Parathyroid adenoma (tissue), 2 donors: ENCODE measurements around the gene TAF10.

Source experiments
- H2AFZ ChIP-seq: fragments of 300-600 bp; sonication (generic); one replicate; pipeline ENCODE4 v1.7.0; 2017; ENCODE audit warnings: antibody characterized with exemption, mild to moderate bottlenecking
- H3K27ac ChIP-seq: fragments of 300-600 bp; sonication (generic); one replicate; pipeline ENCODE4 v1.7.0; 2017
- H3K27me3 ChIP-seq: fragments of 300-600 bp; sonication (generic); one replicate; pipeline ENCODE4 v1.7.0; 2017; ENCODE audit warnings: low read length; ENCODE audit not compliant: control insufficient read depth, insufficient read depth
- H3K36me3 ChIP-seq: fragments of 300-600 bp; sonication (generic); one replicate; pipeline ENCODE4 v1.7.0; 2017; ENCODE audit warnings: low read length; ENCODE audit not compliant: control insufficient read depth, insufficient read depth
- H3K4me1 ChIP-seq: fragments of 300-600 bp; sonication (generic); one replicate; pipeline ENCODE4 v1.7.0; 2017; ENCODE audit warnings: control low read depth
- H3K4me2 ChIP-seq: fragments of 300-600 bp; sonication (generic); one replicate; pipeline ENCODE4 v1.7.0; 2017; ENCODE audit warnings: low read length
- H3K4me3 ChIP-seq: fragments of 300-600 bp; sonication (generic); one replicate; pipeline ENCODE4 v1.7.0; 2017; ENCODE audit warnings: low read depth, low read length
- H3K79me2 ChIP-seq: fragments of 300-600 bp; sonication (generic); one replicate; pipeline ENCODE4 v1.7.0; 2017; ENCODE audit warnings: control low read depth
- H3K9ac ChIP-seq: fragments of 300-600 bp; sonication (generic); one replicate; pipeline ENCODE4 v1.7.0; 2017; ENCODE audit warnings: mild to moderate bottlenecking
- H3K9me3 ChIP-seq: fragments of 300-600 bp; sonication (generic); one replicate; pipeline ENCODE4 v1.7.0; 2017; ENCODE audit warnings: low read length; ENCODE audit not compliant: control insufficient read depth
- CTCF ChIP-seq: fragments of 300-600 bp; sonication (generic); IDR thresholded peaks from one replicate; pipeline ENCODE4 v1.7.0; 2017; ENCODE audit warnings: antibody characterized with exemption, mild to moderate bottlenecking
- donor health status: primary hyperparathyroidism.

Gene TAF10

GRCh38 chr11:6615046-6615445 is 3.0 kb upstream of the TAF10 start:
- no peak overlapping the region for H3K4me2 ChIP-seq
- H3K9ac ChIP-seq, result no peak overlapping the region
- H3K9me3 ChIP-seq, result no peaks in the 10 kb centered on the region
- H3K27me3 ChIP-seq, result no peaks in the 10 kb centered on the region
- H3K27ac ChIP-seq, result no peak overlapping the region
- H3K79me2 ChIP-seq, result no peaks in the 10 kb centered on the region
- no peak overlapping the region for H2AFZ ChIP-seq
- H3K4me1 ChIP-seq, result peaks cover 7% of the 10 kb centered on the region
- H3K36me3 ChIP-seq, result no peaks in the 10 kb centered on the region
- TF ChIP-seq CTCF, result no peak
- H3K4me3 ChIP-seq, result no peak overlapping the region

- Histone ChIP-seq H3K4me1 (peaks cover 7% of the 10 kb centered on the region), H2AFZ (no peak overlapping the region), H3K36me3 (no peaks in the 10 kb centered on the region), H3K4me3 (no peak overlapping the region), H3K27ac (no peak overlapping the region), H3K79me2 (no peaks in the 10 kb centered on the region), H3K9ac (no peak overlapping the region), H3K27me3 (no peaks in the 10 kb centered on the region), H3K9me3 (no peaks in the 10 kb centered on the region), H3K4me2 (no peak overlapping the region)
- no peak for TF ChIP-seq CTCF
Observed at GRCh38 chr11:6614446-6614845, 2.4 kb upstream of the TAF10 start.

GRCh38 chr11:6613496-6613895 is 1.5 kb upstream of the TAF10 start:
- TF ChIP-seq CTCF, result no peak
- no peaks in the 10 kb centered on the region for H3K36me3 ChIP-seq
- no peak overlapping the region for H3K4me2 ChIP-seq
- H3K9me3 ChIP-seq, result no peaks in the 10 kb centered on the region
- no peak overlapping the region for H3K9ac ChIP-seq
- H3K27ac ChIP-seq, result no peak overlapping the region
- H3K79me2 ChIP-seq, result no peaks in the 10 kb centered on the region
- no peak overlapping the region for H3K4me3 ChIP-seq
- H2AFZ ChIP-seq, result no peak overlapping the region
- H3K4me1 ChIP-seq, result peaks cover 7% of the 10 kb centered on the region
- H3K27me3 ChIP-seq, result no peaks in the 10 kb centered on the region

GRCh38 chr11:6611963-6612212 is 128 bp downstream of the TAF10 start:
- peaks cover 4% of the 10 kb centered on the region for H3K4me1 ChIP-seq
- peak overlapping the region; percentile 56 for H2AFZ ChIP-seq
- no peak for TF ChIP-seq CTCF
- H3K27me3 ChIP-seq, result no peaks in the 10 kb centered on the region
- peak overlapping the region; percentile 99 for H3K27ac ChIP-seq
- peak overlapping the region; percentile 73 for H3K4me2 ChIP-seq
- H3K9me3 ChIP-seq, result no peaks in the 10 kb centered on the region
- H3K9ac ChIP-seq, result no peak overlapping the region
- H3K4me3 ChIP-seq, result peak overlapping the region; percentile 47
- H3K79me2 ChIP-seq, result peaks cover 2% of the 10 kb centered on the region
- H3K36me3 ChIP-seq, result no peaks in the 10 kb centered on the region

- no peaks in the 10 kb centered on the region for H3K27me3 ChIP-seq
- H3K4me1 ChIP-seq, result peaks cover 6% of the 10 kb centered on the region
- H3K4me3 ChIP-seq, result peak overlapping the region; percentile 47
- peak overlapping the region; percentile 73 for H3K4me2 ChIP-seq
- peak overlapping the region; percentile 56 for H2AFZ ChIP-seq
- H3K79me2 ChIP-seq, result peaks cover 3% of the 10 kb centered on the region
- no peaks in the 10 kb centered on the region for H3K36me3 ChIP-seq
- no peak for TF ChIP-seq CTCF
- H3K9ac ChIP-seq, result no peak overlapping the region
- H3K9me3 ChIP-seq, result no peaks in the 10 kb centered on the region
- H3K27ac ChIP-seq, result peak overlapping the region; percentile 67
Observed at GRCh38 chr11:6611092-6611962, 689 bp downstream of the TAF10 start.
